GM21737 (cell line): ENCODE results near the gene OVCH2.

ENCODE experiments used
- ATAC-seq: cut with Tn5 transposase; IDR thresholded peaks from one replicate; pipeline ENCODE4 v1.9.1; 2021; ENCODE audit warnings: mild to moderate bottlenecking, moderate library complexity; ENCODE audit not compliant: unreplicated experiment

The OVCH2 gene

DNA sequence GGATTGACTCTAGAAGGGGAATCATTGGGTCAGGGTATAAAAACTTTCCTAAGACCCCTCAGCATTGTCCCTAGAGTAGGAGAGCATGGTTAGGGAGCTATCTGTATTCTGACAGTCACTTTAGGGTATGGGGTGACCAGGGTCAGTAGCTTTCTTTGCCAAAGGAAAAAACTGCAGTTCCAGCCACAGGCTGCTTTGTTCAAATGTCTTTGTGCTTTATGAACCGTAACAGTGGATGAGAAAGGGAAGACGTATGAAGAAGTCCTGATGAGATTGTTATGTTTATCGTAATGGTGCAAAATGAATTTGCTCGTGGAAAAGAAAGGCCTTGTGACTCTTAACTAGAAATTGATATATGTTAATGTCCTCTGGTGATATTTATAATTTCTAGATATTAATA, 63.0 kb downstream of the OVCH2 start:
- ATAC-seq = no peak

GRCh38 chr11:7642747-7643146, 63.5 kb downstream of the OVCH2 start:
- ATAC-seq = no peak

DNA sequence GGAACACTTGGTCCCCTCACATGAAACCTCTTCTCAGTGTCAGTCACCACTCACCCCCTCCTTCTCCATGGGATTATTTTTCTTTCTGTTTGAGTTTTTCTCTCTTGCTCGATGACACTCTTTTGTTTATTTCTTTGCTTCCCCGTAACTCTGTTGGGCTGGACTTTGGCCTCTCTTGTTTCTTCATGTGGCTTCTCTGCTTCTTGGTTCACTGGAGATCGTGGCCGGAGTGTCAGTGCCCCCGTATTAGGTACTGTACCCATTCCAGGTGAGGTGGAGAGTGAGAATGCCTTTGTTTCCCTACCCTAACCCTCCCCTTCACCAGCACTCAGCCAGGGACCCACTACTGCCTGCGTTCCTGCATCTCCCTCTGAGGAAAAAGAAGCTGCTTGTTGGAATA, 65.5 kb downstream of the OVCH2 start:
- no peak for ATAC-seq

DNA sequence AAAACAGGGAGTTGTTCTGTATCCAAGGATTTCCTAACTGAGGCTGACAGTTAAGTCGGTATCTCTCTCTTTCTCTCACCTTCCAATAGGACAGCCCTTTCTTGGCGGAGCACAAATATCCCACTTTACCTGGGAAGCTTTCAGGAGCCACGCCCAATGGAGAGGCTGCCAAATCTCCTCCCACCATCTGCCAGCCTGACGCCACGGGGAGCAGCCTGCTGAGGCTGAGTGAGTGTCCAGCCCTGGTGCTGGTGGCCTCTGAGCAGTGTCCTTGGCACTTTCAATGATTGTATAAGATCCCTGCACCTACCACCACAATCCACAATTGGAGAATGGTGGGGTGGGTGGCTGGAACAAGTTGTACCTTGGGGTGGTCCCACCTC, 66.6 kb downstream of the OVCH2 start:
- ATAC-seq = no peak
